K562 (cell line): Measurements from ENCODE around the gene ST3GAL3. TPM values are rescaled to one million over a fixed set of nuclear protein-coding genes. Genes with fewer than 3 reads are reported as not detected.

Source experiments
- BACH1 ChIP-seq: fragments of 200-800 bp; sonication (Bioruptor generic); IDR thresholded peaks from 2 replicates; pipeline ENCODE4 v1.6.1; 2016; ENCODE audit warnings: missing genetic modification characterization, missing compliant biosample characterization
- DIDO1 ChIP-seq: fragments of 450-650 bp; IDR thresholded peaks from 2 replicates; pipeline ENCODE4 v1.6.1; 2016; ENCODE audit warnings: low read depth, missing biosample characterization, missing genetic modification characterization
- EP400 ChIP-seq: fragments of 450-650 bp; IDR thresholded peaks from 2 replicates; pipeline ENCODE4 v1.6.1; 2017; ENCODE audit warnings: antibody characterized with exemption, mild to moderate bottlenecking, moderate library complexity
- FOXM1 ChIP-seq, 2 experiments: fragments of 450-650 bp in 1 of 2; sonication (generic) in 1 of 2; formaldehyde crosslinking in 1 of 2; IDR thresholded peaks; 2 replicates each; pipeline versions ENCODE4 v1.6.1 to v1.9.0; 2017 to 2022; ENCODE audit warnings: low read depth in 2 of 2, mild to moderate bottlenecking in 2 of 2, missing genetic modification reagents in 1 of 2, moderate library complexity in 1 of 2
- GABPA ChIP-seq: fragments of 200-800 bp; sonication (Bioruptor generic); conservative IDR thresholded peaks from 2 replicates; pipeline ENCODE4 v1.6.1; 2016; ENCODE audit warnings: low read depth, missing genetic modification characterization, missing compliant biosample characterization
- JUND ChIP-seq, 2 experiments: IDR thresholded peaks; 2 replicates in 1 of 2; 3 replicates in 1 of 2; pipeline ENCODE4 v1.6.1; 2011; ENCODE audit warnings: borderline replicate concordance in 2 of 2, low read depth in 2 of 2, low read length in 2 of 2, improper control_type of control experiment in 1 of 2, missing biosample characterization in 1 of 2, missing genetic modification characterization in 1 of 2, missing genetic modification reagents in 1 of 2
- MAX ChIP-seq: sonication (generic); formaldehyde crosslinking; IDR thresholded peaks from 2 replicates; pipeline ENCODE4 v1.9.0; 2022; ENCODE audit warnings: mild to moderate bottlenecking, missing genetic modification reagents
- MNT ChIP-seq, 2 experiments: fragments of 450-650 bp; conservative IDR thresholded peaks; 2 replicates each; pipeline ENCODE4 v1.6.1; 2017; ENCODE audit warnings: mild to moderate bottlenecking in 2 of 2, moderate library complexity in 2 of 2
- NCOA1 ChIP-seq: fragments of 450-650 bp; IDR thresholded peaks from 2 replicates; pipeline ENCODE4 v1.6.1; 2016; ENCODE audit warnings: low read depth
- NCOR1 ChIP-seq: fragments of 450-650 bp; IDR thresholded peaks from 2 replicates; pipeline ENCODE4 v1.6.1; 2016; ENCODE audit warnings: mild to moderate bottlenecking, moderate library complexity
- NFIC ChIP-seq: fragments of 450-650 bp; IDR thresholded peaks from 2 replicates; pipeline ENCODE4 v1.6.1; 2017; ENCODE audit warnings: mild to moderate bottlenecking, inconsistent platforms
- RCOR1 ChIP-seq, 2 experiments: IDR thresholded peaks; 2 replicates each; pipeline ENCODE4 v1.6.1; 2012; ENCODE audit warnings: low read depth in 2 of 2, low read length in 2 of 2, borderline replicate concordance in 1 of 2, improper control_type of control experiment in 1 of 2
- ZBTB11 ChIP-seq, 3 experiments: fragments of 200-800 bp in 1 of 3; fragments of 250-450 bp in 1 of 3; fragments of 450-650 bp in 1 of 3; sonication (Bioruptor Pico) in 1 of 3; sonication (Bioruptor generic) in 1 of 3; formaldehyde crosslinking in 1 of 3; IDR thresholded peaks; 2 replicates each; pipeline versions ENCODE4 v1.6.1 to v1.8.0; 2016 to 2022; ENCODE audit warnings: mild to moderate bottlenecking in 2 of 3, missing genetic modification characterization in 2 of 3, missing compliant biosample characterization in 1 of 3, moderate library complexity in 1 of 3
- ZNF740 ChIP-seq, 3 experiments: fragments of 200-800 bp in 1 of 3; sonication (Bioruptor generic) in 1 of 3; sonication (generic) in 1 of 3; formaldehyde crosslinking in 1 of 3; IDR thresholded peaks; 2 replicates each; pipeline versions ENCODE4 v1.6.1 to v1.8.0; 2016 to 2022; ENCODE audit warnings: mild to moderate bottlenecking in 2 of 3, missing compliant biosample characterization in 2 of 3, missing genetic modification characterization in 2 of 3, missing genetic modification reagents in 1 of 3
- polyA plus RNA-seq, 8 experiments: library from polyadenylated mRNA; depleted of rRNA in 4 of 8; stranded (reverse) in 5 of 8; unstranded in 3 of 8; fragments of >200 nt; fragmentation: Nextera tagmentation in 2 of 8; fragmentation: Illumina TruSeq in 1 of 8; extraction: Ambion mirVana in 2 of 8; extraction: Trizol in 1 of 8; gene quantifications; 2 replicates each; pipeline versions ENCODE4 v1.2.1 to v1.2.3, GENCODE V29; 2011 to 2014; ENCODE audit warnings: inconsistent platforms in 1 of 8, missing spikeins in 1 of 8
- total RNA-seq, 7 experiments: library from RNA; depleted of rRNA in 6 of 7; stranded (reverse); fragments of >200 nt in 6 of 7; fragmentation: Illumina TruSeq in 2 of 7; extraction: Trizol in 2 of 7; gene quantifications; 2 replicates each; pipeline versions ENCODE4 v1.2.1 to v1.2.3, GENCODE V29; 2011 to 2021; ENCODE audit warnings: low replicate concordance in 1 of 7

ST3GAL3 gene
- total and polyA plus RNA-seq, 9 of the 15 experiments (the other 6 are each of a cell fraction or from before 2014, with no cell fraction given): 1.2 to 18.9 (median 11.0) TPM

- peak; percentile 40; the same call in 1 of the 2 replicates for TF ChIP-seq NFIC
- TF ChIP-seq MNT (conservative IDR thresholded peaks at IDR 0.05): peak in 1 of 2 experiments; percentile 63; a peak in 2 of 4 replicates
- 0 out of 2 replicates have a peak, but pooled peaks have one; percentile 11 for TF ChIP-seq BACH1 (tag)
- peak; percentile 52; the same call in 1 of the 2 replicates for TF ChIP-seq EP400
- no peak for TF ChIP-seq FOXM1 (IDR thresholded peaks at IDR 0.05; ENCODE audit: low read depth)
- peak; percentile 62; the same call in 1 of the 2 replicates for TF ChIP-seq FOXM1 (CRISPR knock-in tag; IDR thresholded peaks at IDR 0.05; ENCODE audit: low read depth)
- 0 out of 2 replicates have a peak, but pooled peaks have one; percentile 55 for TF ChIP-seq DIDO1 (tag)
- TF ChIP-seq MAX (CRISPR knock-in tag): peak; percentile 93
- TF ChIP-seq NCOA1: no peak
- peak in 1 of 2 experiments; percentile 59; a peak in 1 of 4 replicates for TF ChIP-seq RCOR1 (IDR thresholded peaks at IDR 0.05; ENCODE audit: borderline replicate concordance in 1 of 2, low read depth in 2 of 2, low read length in 2 of 2)
- TF ChIP-seq NCOR1: peak; percentile 5; the same call in 1 of the 2 replicates
- peak in 2 of 3 experiments; percentile 83 to 97; a peak in 4 of 6 replicates for TF ChIP-seq ZBTB11 (CRISPR knock-in tag; IDR thresholded peaks at IDR 0.05)
- no peak; the same call in 1 of the 2 replicates for TF ChIP-seq ZNF740 (CRISPR knock-in tag; IDR thresholded peaks at IDR 0.05)
- 0 out of 4 replicates have a peak, but pooled peaks of 1 of the 2 experiments have one; percentile 51 for TF ChIP-seq ZNF740 (tag; IDR thresholded peaks at IDR 0.05)
- TF ChIP-seq GABPA (tag): peak; percentile 91
- peak; percentile 68 for TF ChIP-seq JUND (IDR thresholded peaks at IDR 0.05; ENCODE audit: borderline replicate concordance, low read depth, low read length)
- peak; percentile 66; the same call in 2 of the 3 replicates for TF ChIP-seq JUND (tag; IDR thresholded peaks at IDR 0.05; ENCODE audit: borderline replicate concordance, low read depth, low read length)
These were observed 127.1 kb downstream of the ST3GAL3 start (continued) for GRCh38 chr1:43834280-43835081.
